Right lung (tissue), 5 donors: Measurements from ENCODE around the gene RGS6. TPM values are rescaled to one million over a fixed set of nuclear protein-coding genes. Genes with fewer than 3 reads are reported as not detected.

ENCODE experiments used
- DNase-seq, 2 donors: peaks; one replicate each; pipeline ENCODE4 v3.0.0-alpha.2; 2013
- polyA plus RNA-seq, 5 donors: library from polyadenylated mRNA; unstranded; fragments of 120-200 nt; gene quantifications; one replicate each; pipeline versions ENCODE4 v1.2.1 to v1.2.3, GENCODE V29; 2013; ENCODE audit warnings: inconsistent platforms in 1 of 5, low replicate concordance in 1 of 5; ENCODE audit not compliant: insufficient read length in 5 of 5, insufficient read depth in 1 of 5

RGS6 gene
- polyA plus RNA-seq, 5 donors: 2.8 to 3.1 (median 2.9) TPM

- DNase-seq: no peak
Observed at GRCh38 chr14:72576258-72576657, 644.0 kb downstream of the RGS6 start.

GRCh38 chr14:72577521-72577920, 645.3 kb downstream of the RGS6 start:
- DNase-seq: no peak

DNA sequence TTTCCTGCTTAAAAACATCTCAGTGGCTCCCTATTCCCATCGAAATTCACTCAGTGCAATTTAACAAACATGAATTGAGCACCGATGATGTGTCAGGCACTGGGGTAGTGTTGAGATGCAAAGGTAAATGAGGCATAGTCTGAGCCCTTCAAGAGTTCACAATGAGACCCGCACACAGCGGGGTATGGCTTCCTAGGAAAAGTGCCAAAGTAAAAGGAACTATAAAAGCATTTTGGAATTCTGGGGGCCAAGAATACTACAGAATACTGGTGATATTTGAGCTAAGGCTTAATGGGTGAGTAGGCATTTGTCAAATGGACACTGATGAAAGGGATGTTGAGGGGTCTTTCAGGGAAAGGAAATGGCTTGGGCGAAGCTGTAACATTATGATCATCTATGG, 646.3 kb downstream of the RGS6 start:
- DNase-seq: no peak

DNA sequence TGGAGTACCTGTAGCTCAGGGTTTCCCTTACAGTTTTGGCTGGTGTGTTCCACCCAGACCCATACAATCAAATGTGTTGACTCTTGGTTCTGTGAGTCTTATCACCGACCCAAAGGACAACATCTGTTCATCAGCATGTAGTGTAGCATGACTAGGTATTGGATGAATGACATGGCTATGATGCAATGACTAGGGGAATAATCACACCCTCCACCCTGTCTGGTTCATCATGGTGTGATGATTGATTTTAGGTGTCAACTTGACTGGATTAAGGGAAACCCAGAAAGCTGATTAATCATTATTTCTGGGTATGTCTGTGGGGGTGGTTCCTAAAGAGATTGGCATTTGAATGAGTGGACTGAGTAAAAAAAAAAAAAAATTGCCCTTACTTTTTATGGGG, 650.4 kb downstream of the RGS6 start:
- no peak for DNase-seq

GRCh38 chr14:72583316-72584272, 651.4 kb downstream of the RGS6 start:
- no peak for DNase-seq

- DNase-seq: no peak
Observed at GRCh38 chr14:72588521-72588920, 656.3 kb downstream of the RGS6 start.

DNA sequence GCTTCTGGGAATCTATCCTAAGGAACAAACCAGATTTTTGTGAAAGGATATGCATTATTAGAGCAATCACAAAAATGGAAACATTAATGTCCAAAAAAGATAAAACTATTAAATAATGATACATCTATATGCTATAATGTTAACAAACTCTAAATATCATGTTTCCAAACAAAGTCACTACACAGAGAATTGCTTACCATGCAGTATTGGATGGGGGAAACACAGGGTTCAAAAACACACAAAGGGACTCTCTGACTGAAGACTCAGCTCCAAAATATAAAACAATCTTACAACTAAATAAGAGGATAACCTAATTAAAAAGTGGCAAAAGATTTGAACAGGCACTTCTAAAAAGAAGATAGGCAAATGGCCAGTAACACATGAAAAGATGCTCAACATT, 657.4 kb downstream of the RGS6 start:
- no peak for DNase-seq

- DNase-seq: no peak
Observed at GRCh38 chr14:72590577-72590976, 658.3 kb downstream of the RGS6 start.

- no peak for DNase-seq
Observed at GRCh38 chr14:72591391-72591790, 659.2 kb downstream of the RGS6 start.

DNA sequence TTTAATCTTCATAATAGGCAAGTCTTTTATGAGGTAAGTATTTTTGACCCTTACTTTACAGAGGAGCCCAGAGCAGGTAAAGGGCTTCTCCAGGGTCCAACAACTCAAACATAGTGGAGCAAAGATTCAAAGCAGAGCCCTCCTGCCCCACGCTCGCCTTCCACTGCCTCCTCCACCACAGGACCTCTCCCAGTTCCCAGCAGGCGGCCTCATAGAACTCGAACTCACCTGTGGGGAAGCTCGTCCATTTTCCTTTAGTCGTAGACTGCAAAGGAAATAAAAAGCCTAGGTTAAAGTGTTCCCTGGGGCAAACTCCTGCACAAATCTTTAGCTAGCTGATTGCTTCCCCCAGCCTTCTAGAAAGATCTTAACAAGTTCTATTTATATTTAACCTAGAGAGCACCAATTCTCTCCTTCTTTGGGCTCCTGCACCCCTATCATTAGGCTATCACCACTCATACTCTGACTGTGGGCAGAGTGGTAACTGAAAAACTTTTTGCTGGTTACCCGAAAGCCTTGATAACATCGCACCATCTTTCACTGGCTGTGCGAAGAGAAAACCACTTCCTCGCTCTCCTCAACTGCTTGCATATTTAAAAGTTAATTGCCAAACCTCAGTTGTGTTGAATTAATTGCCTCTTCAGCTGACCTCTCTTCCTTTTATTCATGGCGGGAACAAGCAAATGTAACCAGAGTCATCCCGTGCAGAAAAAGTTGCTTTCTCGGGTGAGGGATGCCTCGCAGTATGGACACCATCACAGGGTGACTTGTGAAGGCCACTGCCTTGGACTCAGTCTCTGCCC, 662.1 kb downstream of the RGS6 start:
- DNase-seq: no peak

GRCh38 chr14:72595152-72595862, 663.1 kb downstream of the RGS6 start:
- DNase-seq: no peak

GRCh38 chr14:72597252-72598233, 665.3 kb downstream of the RGS6 start:
- DNase-seq: no peak

GRCh38 chr14:72598306-72598705, 666.1 kb downstream of the RGS6 start:
- no peak for DNase-seq

- DNase-seq: no peak
Observed at GRCh38 chr14:72599579-72600470, 667.6 kb downstream of the RGS6 start.

DNA sequence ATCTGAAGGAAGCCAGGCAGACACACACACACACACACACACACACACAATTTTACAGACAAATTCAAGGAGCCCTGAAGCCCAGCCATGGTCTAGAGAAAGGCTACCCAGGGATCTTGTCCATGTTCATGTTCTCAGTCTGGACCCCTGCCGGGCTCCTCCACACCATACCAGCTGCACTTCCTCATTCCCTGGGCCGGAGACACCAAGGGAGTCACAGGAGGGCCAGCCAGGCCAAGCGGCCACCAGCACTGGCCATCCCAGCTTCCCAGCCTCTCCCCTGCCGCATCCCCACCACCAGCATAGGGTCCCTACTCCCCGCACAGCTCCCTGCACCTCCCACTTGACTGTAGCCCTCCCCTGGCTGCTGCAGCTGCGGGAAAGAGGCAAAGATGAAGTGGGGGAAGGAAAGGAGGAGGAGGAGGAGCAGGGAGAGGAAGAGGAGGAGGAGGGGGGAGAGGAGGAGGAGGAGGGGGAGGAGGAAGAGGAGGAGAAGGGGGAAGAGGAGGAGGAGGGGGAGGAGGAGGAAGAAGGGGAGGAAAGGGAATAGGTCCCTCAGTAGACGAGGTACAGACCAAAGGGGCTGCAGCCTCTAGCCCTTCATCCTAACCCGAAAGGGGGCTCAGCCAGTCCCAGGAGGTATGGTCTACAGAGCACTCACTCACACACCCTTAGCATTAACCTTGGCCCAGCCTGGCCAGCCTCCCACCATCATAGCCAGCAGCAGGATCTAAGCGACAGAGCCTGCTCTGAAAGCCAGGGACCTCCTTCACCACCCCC, 668.5 kb downstream of the RGS6 start:
- DNase-seq: no peak

- no peak for DNase-seq
Observed at GRCh38 chr14:72603639-72604038, 671.4 kb downstream of the RGS6 start.

- DNase-seq: no peak
Observed at GRCh38 chr14:72604133-72604532, 671.9 kb downstream of the RGS6 start.

GRCh38 chr14:72605096-72605920, 673.1 kb downstream of the RGS6 start:
- no peak for DNase-seq
